Keratinocyte (primary cell): Measurements from ENCODE around the gene DSCAML1.

ENCODE experiments used
- EZH2 ChIP-seq: IDR thresholded peaks from one replicate; pipeline ENCODE4 v1.6.1; 2012; ENCODE audit warnings: inconsistent platforms, mild to moderate bottlenecking, low read length, moderate library complexity
- TF ChIP-seq, protein P1 (sequence below), 3 experiments: IDR thresholded peaks in 1 of 3; conservative IDR thresholded peaks in 1 of 3; optimal IDR thresholded peaks in 1 of 3; 2 replicates in 2 of 3; 3 replicates in 1 of 3; pipeline versions ENCODE3 to v1.5.1; 2011; ENCODE audit warnings: low read length in 3 of 3, mild to moderate bottlenecking in 3 of 3, moderate library complexity in 2 of 3, control low read depth in 1 of 3, inconsistent platforms in 1 of 3; ENCODE audit not compliant: insufficient read depth in 2 of 3; ENCODE audit errors: extremely low read depth in 1 of 3

DNA sequence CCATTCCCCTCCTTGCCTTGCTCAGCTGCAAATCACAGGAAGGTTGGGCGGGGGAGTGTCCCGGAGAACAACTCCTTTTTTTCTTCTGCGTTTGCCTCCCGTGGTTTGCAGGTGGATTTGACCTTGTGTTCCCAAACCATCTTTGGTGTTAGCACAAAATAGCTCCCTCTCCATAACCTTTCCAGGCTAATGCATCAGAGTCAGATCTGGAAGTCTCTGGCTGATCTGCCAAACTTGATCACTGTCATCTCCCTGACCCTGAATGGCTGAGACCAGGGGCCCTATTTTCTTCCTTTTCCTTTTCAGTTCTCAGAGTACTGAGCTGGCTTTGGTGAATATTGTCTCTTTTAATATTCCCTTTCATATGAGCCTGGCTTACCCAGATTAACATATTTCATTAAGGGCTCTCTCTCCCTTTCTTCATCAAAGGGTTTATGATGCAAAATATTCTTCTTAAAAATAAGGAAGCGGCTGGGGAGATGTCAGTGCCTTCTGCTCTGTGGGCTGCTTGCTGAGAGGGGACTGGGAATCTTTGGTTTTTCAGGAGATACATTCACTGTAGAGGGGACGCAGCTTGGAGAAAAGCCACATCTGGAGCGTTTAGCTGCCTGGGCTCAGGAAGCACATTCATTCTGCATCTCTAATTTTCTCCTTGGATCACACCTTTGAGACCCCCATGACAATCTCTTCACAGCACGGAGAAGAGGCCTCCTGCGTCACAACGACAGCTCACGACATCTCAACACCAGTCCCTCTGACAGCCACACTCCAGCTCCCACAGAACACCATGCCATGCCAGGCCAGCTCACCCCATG is 321.1 kb downstream of the DSCAML1 start:
- TF ChIP-seq, protein P1, sequence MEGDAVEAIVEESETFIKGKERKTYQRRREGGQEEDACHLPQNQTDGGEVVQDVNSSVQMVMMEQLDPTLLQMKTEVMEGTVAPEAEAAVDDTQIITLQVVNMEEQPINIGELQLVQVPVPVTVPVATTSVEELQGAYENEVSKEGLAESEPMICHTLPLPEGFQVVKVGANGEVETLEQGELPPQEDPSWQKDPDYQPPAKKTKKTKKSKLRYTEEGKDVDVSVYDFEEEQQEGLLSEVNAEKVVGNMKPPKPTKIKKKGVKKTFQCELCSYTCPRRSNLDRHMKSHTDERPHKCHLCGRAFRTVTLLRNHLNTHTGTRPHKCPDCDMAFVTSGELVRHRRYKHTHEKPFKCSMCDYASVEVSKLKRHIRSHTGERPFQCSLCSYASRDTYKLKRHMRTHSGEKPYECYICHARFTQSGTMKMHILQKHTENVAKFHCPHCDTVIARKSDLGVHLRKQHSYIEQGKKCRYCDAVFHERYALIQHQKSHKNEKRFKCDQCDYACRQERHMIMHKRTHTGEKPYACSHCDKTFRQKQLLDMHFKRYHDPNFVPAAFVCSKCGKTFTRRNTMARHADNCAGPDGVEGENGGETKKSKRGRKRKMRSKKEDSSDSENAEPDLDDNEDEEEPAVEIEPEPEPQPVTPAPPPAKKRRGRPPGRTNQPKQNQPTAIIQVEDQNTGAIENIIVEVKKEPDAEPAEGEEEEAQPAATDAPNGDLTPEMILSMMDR (optimal IDR thresholded peaks at IDR 0.05 in 1 of 3, IDR thresholded peaks at IDR 0.05 in 1 of 3, conservative IDR thresholded peaks at IDR 0.05 in 1 of 3; ENCODE audit: extremely low read depth in 1 of 3, insufficient read depth in 2 of 3, low read length in 3 of 3), result no peak
- TF ChIP-seq EZH2, result no peak
